ENCODE measurements around the gene SNRPF.

DNA sequence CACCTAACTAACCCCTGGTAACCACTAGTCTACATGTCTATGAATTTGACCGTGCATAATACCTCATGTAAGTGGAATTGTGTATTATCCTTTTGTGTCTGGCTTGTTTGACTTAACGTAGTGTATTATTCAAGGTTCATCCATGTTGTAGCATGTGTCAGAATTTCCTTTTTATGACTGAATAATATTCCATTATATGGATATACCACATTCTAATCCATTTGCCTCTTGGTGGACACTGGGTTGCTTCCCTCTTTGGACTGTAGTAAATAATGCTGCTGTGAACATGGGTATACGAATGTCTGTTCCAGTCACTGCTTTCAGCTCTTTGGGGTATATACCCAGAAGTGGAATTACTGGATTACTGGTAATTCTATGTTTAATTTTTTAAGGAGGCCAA is 3.3 kb downstream of the SNRPF start:
- TF ChIP-seq POLR2AphosphoS5 (IDR thresholded peaks at IDR 0.05; ENCODE audit: low read depth, low read length), result no peak
- no peak for TF ChIP-seq TAF1 (IDR thresholded peaks at IDR 0.05; ENCODE audit: low read depth, low read length)
- no peak for TF ChIP-seq POLR2A (IDR thresholded peaks at IDR 0.05; ENCODE audit: low read depth, low read length)
- TF ChIP-seq POU2F2 (IDR thresholded peaks at IDR 0.05; ENCODE audit: low read depth, low read length), result no peak
- no peak for TF ChIP-seq SPI1 (IDR thresholded peaks at IDR 0.05; ENCODE audit: low read depth, low read length)
